ENCODE data around the gene EAPP.
"Not testable (repeated sequence)": the region's sequence is repeated elsewhere in the genome, so short reads cannot be mapped to it uniquely, and the experiment has no call there.

EAPP gene, protein sequence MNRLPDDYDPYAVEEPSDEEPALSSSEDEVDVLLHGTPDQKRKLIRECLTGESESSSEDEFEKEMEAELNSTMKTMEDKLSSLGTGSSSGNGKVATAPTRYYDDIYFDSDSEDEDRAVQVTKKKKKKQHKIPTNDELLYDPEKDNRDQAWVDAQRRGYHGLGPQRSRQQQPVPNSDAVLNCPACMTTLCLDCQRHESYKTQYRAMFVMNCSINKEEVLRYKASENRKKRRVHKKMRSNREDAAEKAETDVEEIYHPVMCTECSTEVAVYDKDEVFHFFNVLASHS

DNA sequence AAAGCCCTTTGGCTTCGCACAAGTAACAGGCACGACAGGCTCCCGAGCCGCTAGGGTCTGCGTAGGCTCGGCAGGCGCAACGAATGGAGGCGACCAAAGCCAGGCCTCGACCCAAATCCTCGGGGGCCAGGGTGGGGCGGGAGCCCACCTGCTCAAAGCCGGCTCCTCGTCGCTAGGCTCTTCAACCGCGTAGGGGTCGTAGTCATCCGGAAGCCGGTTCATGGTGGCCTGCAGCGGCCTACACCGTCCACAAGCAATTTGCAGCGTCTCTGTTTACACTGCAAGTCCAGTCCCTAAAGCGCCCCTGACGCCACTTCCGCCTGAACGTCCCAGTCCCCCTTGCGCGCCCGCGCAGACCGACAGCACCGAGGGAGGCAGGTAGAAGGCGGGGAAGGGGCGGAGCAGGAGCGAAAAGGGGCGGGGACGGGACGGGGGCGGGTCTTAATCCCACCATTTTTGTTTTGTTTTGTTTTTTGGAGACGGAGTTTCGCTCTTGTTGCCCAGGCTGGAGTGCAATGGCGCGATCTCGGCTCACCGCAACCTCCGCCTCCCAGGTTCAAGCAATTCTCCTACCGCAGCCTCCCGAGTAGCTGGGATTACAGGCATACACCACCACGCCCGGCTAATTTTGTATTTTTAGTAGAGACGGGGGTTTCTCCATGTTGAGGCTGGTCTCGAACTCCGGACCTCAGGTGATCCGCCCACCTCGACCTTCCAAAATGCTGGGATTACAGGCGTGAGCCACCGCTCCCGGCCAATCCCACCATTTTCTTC lies at the start of gene EAPP:
EAPP (minus strand) TSS at position 295 of the 774 bp plus-strand sequence; CDS start at position 222, 73 bp downstream.
- peak; percentile 88 for DNase-seq

DNA sequence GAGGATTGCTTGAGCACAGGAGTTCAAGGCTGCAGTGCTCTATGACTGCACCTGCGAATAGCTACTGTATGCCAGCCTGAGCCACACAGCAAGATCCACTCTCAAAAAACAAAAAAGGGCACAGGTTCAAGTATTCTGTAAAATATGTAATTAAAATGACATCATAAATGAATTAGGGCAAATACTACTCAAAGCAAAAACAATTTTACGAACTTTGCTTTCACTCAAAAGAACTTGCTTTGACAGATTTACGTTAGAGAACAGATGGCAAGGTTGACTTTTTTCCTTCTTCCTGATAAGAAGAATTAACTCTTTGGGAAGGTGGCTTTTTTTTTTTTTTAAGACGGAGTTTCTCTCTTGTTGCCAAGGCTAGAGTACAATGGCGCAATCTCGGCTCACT lies 44.0 kb upstream of the EAPP start:
- DNase-seq: no peak

DNA sequence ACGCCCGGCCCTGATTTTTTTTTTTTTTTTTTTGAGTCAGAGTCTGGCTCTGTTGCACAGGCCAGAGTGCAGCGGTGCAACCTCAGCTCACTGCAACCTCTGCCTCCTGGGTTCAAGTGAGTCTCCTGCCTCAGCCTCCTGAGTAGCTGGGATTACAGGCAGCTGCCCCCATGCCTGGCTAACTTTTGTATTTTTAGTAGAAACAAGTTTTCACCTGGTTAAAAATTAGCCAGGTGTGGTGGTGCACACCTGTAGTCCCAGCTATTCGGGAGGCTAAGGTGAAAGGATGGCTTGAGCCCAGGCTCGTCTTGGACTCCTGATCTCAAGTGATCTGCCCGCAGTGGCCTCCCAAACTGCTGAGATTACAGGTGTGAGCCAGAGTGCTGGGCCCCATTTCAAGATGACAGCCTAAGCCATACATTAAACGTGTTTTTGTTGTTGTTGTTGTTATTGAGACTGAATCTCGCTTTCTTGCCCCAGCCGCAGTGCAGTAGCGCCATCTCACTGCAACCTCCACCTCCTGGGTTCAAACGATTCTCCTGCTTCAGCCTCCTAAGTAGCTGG lies 42.7 kb upstream of the EAPP start:
- DNase-seq: no peak

DNA sequence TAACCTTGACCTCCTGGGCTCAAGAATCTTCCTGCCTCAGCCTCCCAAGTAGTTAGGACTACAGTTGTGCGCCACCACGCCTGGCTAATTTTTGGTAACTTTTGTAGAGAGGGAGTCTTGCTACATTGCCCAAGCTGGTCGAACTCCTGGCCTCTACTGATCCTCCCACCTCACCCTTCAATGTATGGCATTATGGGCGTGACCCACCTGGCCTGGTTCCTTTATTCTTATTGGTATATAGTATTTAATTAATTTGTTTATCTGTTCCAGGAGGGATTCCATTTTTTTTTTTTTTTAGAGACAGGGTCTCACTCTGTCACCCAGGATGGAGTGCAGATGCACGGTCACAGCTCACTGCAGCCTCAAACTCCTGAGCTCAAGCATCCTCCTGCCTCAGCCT lies 40.9 kb upstream of the EAPP start:
- no peak for DNase-seq

DNA sequence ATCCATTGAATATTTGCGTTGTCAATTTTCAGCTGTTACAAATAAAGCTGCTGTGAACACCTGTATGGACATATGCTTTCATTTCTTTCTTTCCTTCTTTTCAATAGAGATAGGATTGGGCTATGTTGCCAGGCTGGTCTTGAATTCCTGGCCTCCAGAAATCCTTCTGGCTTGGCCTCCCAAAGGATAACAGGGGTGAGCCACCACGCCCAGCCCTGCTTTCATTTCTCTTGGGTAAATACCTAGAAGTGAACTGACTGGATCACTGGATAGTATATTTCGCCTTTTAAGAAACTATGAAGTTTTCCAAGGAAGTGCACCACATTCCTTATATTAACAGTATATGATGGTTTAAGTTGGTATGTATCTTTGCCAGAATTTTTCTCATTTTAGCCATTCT lies 32.3 kb upstream of the EAPP start:
- no peak for DNase-seq

DNA sequence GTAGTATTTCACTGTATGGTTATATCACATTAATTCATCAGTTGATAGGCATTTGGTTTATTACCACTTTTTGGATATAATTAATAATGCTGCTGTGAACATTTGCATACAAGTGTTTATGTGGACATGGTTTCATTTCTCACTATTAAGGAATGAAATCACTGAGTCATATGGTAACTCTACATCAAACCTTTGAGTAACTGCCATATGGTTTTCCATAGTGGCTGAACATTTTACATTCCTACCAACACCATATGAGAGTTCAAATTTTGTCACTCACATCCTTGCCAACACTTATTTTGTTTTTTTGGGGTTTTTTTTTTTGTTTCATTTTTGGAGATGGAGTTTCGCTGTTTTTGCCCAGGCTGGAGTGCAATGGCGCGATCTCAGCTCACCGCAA lies 30.2 kb upstream of the EAPP start:
- no peak for DNase-seq

DNA sequence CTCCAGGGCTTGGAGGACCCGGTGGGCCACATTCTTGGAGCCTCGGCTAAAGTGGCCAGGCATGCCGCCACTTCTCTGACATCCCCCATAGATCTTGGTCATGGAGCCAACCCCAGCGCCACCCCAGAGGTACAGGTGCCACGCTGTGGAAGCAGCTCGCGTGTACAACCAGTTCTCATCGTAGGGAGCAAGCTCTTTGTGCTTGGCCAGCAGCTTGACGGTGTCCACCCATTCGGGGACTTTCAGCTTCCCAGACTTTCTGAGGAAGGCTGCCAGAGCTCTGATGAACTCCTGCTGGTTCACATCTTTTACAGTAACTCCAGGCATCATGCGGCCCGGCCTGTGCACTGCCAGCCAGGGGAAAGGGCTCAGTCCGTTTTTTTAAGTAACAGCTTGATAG lies 29.3 kb upstream of the EAPP start:
- no peak for DNase-seq

DNA sequence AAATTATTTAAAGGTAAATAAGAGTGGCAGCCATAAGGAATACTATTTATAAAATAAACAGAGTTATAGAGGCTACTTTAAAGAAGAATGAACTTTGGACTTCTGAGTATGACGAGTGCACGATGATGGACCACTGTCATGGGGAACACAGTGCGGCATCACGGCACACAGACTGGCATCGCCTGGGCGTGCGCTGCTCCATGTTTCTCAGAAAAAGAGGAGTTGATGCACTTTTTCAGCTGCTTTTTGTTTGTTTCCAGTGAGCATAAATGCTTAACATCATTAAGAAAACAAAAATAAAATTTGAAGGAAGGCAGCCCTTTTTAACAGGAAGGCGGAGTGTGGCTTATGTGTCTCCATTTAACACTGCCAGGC lies 23.3 kb upstream of the EAPP start:
- DNase-seq: no peak

DNA sequence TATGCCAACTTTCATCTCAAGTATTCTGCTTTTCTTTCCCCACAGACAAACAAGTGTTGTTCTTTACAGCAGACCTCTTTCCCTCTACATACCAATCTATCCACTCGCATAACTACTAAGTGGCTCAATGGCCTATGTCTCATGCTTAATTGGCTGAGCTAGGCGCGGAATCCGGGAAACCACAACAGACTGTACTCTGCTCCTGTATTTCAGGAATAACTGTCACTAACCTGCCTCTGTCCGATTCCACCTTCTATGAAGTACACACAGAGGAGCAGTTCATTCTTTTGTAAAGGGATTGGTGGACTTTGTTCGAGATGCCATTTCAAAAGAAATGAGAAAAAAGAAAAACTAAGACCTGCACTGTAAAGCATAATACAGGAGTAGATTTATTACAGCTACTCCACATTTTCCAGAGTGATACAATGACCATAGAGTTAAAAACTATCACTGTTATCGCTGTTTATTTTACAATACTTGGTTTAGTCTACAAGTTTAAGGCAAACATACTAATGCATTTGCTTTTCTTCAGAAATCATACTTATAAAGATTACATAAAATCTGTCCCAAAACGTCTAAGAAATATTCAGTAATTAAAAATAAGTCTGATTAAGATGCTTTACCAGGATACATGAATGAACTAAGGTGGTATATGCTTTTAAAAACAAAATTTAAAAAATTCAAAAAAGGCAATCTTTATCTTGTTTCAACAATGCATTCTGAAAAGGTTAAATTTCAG lies 22.7 kb upstream of the EAPP start:
- not testable (repeated sequence) for DNase-seq

DNA sequence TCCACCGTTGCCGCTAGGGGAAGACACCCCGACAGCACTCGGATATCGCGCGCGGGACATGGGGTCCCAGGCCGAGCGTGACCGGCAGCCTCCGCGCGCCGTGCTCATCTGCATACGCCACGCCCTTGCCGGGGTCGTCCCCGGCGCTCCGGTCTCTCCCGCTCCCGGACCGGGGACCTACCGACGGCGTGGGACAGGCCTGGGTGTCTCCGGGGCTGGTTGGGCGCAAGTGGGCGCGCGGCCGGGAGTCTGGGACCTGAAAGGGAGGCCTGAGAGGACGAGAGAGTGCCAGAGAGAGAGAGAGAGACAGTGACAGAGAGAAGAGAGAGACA lies 17.0 kb upstream of the EAPP start:
- not testable (repeated sequence) for DNase-seq

DNA sequence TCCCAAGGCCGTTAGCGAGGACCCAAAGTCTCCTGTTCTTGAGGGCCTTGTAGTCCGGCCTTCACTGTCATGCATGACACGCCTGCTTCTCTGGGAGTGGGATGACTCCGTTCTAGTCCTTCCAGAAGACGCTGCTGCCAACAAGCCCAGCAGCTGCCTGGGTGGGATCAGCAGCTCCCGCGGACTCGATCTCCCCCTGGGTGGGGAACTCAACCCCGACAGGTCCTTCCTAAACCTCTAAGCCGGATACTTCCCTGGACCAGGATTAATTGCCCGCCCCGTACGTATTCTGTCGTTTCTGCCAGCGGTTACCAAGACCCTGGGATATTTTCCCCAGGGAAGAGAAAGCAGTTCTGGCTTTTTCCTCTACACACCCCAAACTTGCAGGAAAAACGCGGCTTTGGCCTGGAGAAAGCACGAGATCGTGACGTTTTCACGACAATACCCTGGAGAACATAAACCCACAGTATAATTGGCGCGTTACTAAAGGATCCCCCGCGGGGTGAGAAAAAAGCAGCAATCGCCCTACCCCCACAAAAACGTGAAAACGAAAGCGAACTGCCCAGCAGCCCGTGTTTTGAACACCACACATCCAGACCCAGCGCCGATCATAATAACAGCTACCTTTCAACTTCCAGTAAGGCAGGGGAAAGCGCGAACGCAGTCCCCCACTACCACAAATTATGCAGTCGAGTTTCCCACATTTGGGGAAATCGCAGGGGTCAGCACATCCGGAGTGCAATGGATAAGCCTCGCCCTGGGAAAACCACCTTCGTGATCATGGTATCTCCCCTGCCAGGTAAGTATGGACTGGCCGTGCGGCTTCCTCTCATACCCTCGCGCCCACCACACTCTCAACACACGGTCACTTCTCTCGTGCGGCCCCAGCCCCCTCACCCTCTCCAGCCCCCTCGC lies 16.3 kb upstream of the EAPP start:
- not testable (repeated sequence) for DNase-seq

DNA sequence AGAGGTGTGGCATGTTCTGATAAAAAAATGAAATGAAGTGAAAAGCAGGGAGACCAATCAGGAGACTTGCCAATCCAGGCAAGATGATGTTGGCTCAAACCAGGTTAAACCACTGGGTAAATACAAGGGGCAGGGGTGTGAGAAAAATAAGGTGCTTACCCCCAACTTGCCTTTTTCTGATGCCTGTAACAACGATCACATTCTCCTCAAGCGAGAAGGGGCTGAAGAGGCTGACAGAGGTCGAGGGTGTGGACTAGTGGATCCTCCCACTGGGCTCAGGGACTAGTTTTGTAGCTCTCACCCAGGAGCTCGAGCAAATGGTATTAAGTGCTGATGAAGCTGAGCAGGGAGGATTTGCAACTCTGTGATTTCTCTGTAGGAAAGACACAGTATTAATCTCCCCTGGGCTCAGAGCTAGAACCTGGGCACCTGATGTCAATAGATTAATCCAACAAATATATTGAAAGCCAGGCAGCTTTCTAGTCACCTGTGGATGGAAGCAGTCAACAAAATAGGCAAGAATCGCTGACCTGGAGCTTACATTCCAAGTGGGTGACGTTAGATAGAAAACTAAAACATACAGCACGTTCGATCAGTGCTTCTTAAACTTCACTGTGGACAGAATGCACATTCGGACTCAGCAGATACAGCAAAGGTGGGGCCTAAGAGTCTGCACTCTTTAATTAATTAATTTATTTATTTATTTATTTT lies 15.2 kb upstream of the EAPP start:
- DNase-seq: no peak

DNA sequence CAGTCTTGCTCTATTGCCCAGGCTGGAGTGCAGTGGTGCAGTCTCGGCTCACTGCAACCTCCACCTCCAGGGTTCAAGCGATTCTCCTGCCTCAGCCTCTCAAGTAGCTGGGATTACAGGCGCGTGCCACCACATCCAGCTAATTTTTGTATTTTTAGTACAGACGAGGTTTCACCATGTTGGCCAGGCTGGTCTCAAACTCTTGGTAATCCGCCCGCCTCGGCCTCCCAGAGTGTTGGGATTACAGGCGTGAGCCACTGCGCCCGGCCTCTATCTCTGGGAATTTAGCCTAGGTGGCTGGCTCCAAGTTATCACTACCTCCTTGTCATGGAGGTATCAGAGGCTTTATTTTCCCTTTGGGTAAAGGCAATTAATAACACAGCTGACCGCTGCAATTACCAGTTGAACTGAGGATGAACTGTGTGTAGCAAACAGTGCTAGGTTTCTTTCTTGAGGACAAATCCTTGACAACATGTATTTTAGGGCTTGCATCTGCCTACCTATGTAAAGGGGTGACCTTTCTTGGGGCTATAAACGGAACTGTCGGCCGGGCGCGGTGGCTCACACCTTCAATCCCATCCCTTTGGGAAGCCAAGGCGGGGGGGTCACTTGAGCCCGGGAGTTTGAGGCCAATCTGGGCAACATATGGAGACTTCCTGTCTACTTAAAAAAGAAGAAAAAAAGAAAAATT lies 9.9 kb upstream of the EAPP start:
- DNase-seq: not testable (repeated sequence)

DNA sequence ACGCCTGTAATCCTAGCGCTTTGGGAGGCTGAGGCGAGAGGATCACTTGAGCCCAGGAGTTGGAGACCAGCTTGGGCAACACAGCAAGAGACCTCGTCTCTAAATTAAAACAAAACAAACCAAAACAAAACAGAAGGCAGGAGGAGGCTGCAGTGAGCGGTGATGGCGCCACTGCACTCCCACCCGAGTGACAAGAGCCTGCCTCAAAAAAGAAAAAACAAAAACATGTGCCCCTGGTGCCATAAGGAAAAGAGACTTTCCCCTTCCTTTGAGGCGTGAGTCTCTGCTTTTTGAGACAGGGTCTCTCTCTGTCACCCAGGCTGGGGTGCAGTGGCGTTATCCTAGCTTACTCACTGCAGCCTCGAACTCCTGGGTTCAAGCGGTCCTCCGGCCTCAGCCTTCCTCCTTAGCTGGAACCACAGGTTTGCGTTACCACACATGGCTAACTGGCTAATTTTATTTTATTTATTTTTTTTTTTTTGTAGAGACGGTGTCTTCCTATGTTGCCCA lies 9.0 kb upstream of the EAPP start:
- no peak for DNase-seq

DNA sequence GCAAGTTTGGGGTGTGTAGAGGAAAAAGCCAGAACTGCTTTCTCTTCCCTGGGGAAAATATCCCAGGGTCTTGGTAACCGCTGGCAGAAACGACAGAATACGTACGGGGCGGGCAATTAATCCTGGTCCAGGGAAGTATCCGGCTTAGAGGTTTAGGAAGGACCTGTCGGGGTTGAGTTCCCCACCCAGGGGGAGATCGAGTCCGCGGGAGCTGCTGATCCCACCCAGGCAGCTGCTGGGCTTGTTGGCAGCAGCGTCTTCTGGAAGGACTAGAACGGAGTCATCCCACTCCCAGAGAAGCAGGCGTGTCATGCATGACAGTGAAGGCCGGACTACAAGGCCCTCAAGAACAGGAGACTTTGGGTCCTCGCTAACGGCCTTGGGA lies 7.6 kb upstream of the EAPP start:
- DNase-seq: not testable (repeated sequence)

DNA sequence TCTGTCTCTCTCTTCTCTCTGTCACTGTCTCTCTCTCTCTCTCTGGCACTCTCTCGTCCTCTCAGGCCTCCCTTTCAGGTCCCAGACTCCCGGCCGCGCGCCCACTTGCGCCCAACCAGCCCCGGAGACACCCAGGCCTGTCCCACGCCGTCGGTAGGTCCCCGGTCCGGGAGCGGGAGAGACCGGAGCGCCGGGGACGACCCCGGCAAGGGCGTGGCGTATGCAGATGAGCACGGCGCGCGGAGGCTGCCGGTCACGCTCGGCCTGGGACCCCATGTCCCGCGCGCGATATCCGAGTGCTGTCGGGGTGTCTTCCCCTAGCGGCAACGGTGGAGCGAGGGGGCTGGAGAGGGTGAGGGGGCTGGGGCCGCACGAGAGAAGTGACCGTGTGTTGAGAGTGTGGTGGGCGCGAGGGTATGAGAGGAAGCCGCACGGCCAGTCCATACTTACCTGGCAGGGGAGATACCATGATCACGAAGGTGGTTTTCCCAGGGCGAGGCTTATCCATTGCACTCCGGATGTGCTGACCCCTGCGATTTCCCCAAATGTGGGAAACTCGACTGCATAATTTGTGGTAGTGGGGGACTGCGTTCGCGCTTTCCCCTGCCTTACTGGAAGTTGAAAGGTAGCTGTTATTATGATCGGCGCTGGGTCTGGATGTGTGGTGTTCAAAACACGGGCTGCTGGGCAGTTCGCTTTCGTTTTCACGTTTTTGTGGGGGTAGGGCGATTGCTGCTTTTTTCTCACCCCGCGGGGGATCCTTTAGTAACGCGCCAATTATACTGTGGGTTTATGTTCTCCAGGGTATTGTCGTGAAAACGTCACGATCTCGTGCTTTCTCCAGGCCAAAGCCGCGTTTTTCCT lies 7.0 kb upstream of the EAPP start:
- not testable (repeated sequence) for DNase-seq

DNA sequence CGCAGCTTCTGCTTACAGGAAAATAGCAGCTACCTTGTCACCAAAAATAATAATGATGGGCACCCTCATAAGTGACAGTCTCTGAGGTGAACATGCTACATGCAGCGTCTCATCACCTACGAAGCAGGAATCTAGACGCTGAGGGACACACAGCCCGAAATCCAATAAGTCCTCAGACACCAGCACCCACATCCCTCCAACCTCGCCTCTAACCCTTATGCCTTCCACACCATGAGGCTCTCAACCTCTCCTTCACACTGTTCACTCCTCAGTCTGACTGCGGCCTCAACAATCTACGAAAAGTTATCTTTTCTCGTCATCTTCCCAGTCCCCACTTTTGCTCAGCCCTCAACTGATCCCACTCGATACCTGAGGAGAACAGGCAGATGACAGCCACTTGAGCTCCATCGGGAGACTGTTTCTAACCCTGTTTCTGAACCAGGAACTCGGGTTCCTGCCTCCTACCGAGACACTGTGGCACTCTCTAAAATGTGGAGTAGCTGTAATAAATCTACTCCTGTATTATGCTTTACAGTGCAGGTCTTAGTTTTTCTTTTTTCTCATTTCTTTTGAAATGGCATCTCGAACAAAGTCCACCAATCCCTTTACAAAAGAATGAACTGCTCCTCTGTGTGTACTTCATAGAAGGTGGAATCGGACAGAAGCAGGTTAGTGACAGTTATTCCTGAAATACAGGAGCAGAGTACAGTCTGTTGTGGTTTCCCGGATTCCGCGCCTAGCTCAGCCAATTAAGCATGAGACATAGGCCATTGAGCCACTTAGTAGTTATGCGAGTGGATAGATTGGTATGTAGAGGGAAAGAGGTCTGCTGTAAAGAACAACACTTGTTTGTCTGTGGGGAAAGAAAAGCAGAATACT lies 919 bp upstream of the EAPP start:
- not testable (repeated sequence) for DNase-seq

DNA sequence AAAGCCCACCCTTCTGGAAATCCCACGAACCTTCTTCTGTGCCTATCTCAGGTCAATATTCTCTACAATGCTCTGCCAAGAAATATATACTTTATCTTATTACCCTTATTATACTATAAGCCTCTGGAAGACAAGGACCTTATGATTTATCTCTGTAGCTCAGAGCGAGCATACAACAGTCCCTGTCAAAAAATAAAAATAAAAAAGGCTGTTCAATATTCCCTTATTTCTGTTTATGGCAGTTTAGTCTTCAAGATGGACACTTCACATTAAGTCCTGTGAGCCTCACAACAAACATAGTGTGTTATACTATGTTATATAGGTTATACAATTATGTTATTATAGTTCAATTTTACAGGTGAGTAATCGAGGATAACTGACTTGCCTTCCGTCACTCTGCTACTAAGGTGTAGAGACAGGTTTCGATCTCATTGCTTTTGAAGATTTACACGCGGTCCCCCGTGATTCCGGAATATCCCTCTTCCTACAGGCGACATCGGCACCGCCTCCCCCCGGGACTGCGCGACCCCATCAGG lies 562 bp downstream of the EAPP start:
- no peak for DNase-seq

DNA sequence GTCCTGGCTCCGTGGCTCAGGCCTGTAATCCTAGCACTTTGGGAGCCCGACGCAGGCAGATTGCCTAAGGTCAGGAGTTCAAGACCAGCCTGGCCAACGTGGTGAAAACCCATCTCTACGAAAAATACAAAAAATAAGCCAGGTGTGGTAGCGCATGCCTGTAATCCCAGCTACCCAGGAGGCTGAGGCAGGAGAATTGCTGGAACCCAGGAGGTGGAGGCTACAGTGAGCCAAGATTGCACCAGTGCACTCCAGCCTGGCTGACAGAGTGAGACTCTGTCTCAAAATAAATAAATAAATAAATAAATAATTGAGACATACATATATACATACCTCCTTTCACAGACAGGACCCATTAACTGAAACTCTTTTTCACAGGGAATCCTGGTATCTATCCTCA lies 1.4 kb downstream of the EAPP start:
- DNase-seq: not testable (repeated sequence)

Measured in activated T-cell treated with anti-CD3 and anti-CD28 coated beads for 4 hours (primary cell).